NCI-H69 (cell line): ENCODE measurements around the gene CFAP57.
"Not testable (repeated sequence)": the region's sequence is repeated elsewhere in the genome, so short reads cannot be mapped to it uniquely, and the experiment has no call there.

Source experiments
- DNase-seq: peaks from one replicate; lab custom pipeline; 2025; lab: John Stamatoyannopoulos, UW

The CFAP57 gene

GRCh38 chr1:43172527-43172972 is 420 bp downstream of the CFAP57 start:
- peak; percentile 88 for DNase-seq

- no peak for DNase-seq
Observed at GRCh38 chr1:43174873-43175272, 2.7 kb downstream of the CFAP57 start.

GRCh38 chr1:43177691-43178090 is 5.6 kb downstream of the CFAP57 start:
- no peak for DNase-seq

GRCh38 chr1:43184388-43184787 is 12.3 kb downstream of the CFAP57 start:
- no peak for DNase-seq

GRCh38 chr1:43184995-43185394 is 12.9 kb downstream of the CFAP57 start:
- peak; percentile 79 for DNase-seq

GRCh38 chr1:43188106-43188505 is 16.0 kb downstream of the CFAP57 start:
- DNase-seq = no peak

GRCh38 chr1:43194509-43194908 is 22.4 kb downstream of the CFAP57 start:
- DNase-seq = no peak

- peak; percentile 59 for DNase-seq
Observed at GRCh38 chr1:43197343-43198127, 25.4 kb downstream of the CFAP57 start.

GRCh38 chr1:43199093-43199726 is 27.1 kb downstream of the CFAP57 start:
- DNase-seq = peak; percentile 92

- DNase-seq = no peak
Observed at GRCh38 chr1:43203859-43204258, 31.7 kb downstream of the CFAP57 start.

- DNase-seq = no peak
Observed at GRCh38 chr1:43204394-43204793, 32.3 kb downstream of the CFAP57 start.

- no peak for DNase-seq
Observed at GRCh38 chr1:43205671-43206070, 33.5 kb downstream of the CFAP57 start.

- DNase-seq = no peak
Observed at GRCh38 chr1:43206600-43207228, 34.6 kb downstream of the CFAP57 start.

GRCh38 chr1:43207229-43207853 is 35.2 kb downstream of the CFAP57 start:
- no peak for DNase-seq

- DNase-seq = not testable (repeated sequence)
Observed at GRCh38 chr1:43208277-43208676, 36.1 kb downstream of the CFAP57 start.

- DNase-seq = no peak
Observed at GRCh38 chr1:43214501-43215444, 42.6 kb downstream of the CFAP57 start.

GRCh38 chr1:43217747-43218146 is 45.6 kb downstream of the CFAP57 start:
- no peak for DNase-seq

- DNase-seq = no peak
Observed at GRCh38 chr1:43220905-43221778, 49.0 kb downstream of the CFAP57 start.

GRCh38 chr1:43221797-43222196 is 49.7 kb downstream of the CFAP57 start:
- no peak for DNase-seq

GRCh38 chr1:43222879-43223278 is 50.7 kb downstream of the CFAP57 start:
- no peak for DNase-seq
